Esophagus muscularis mucosa (tissue), 4 donors: Measurements from ENCODE around the gene KCNQ5. TPM values are rescaled to one million over a fixed set of nuclear protein-coding genes. Genes with fewer than 3 reads are reported as not detected.

ENCODE experiments used
- DNase-seq: peaks from one replicate; pipeline ENCODE4 v3.0.0-alpha.2; 2017; ENCODE audit errors: extremely low spot score
- H3K27ac ChIP-seq, 4 donors: fragments of 200-600 bp; sonication (generic); replicated peaks in 1 of 4; 1 replicate in 3 of 4; 2 replicates in 1 of 4; pipeline ENCODE4 v1.5.1; 2016 to 2019; ENCODE audit warnings: mild to moderate bottlenecking in 1 of 4
- H3K27me3 ChIP-seq, 4 donors: fragments of 200-600 bp; sonication (generic); one replicate each; pipeline versions ENCODE4 v1.5.1 to v1.6.0; 2016 to 2019
- H3K36me3 ChIP-seq, 4 donors: fragments of 200-600 bp; sonication (generic); one replicate each; pipeline ENCODE4 v1.5.1; 2016 to 2019
- H3K4me1 ChIP-seq, 4 donors: fragments of 200-600 bp; sonication (generic); one replicate each; pipeline ENCODE4 v1.5.1; 2016 to 2019
- H3K4me3 ChIP-seq, 4 donors: fragments of 200-600 bp; sonication (generic); 1 replicate in 2 of 4; 2 replicates in 2 of 4; pipeline ENCODE4 v1.5.1; 2016 to 2019; ENCODE audit warnings: mild to moderate bottlenecking in 4 of 4, moderate library complexity in 1 of 4
- H3K9me3 ChIP-seq, 4 donors: fragments of 200-600 bp; sonication (generic); 1 replicate in 3 of 4; 2 replicates in 1 of 4; pipeline ENCODE4 v1.5.1; 2016 to 2019
- EP300 ChIP-seq: sonication (generic); formaldehyde crosslinking; IDR thresholded peaks from one replicate; pipeline ENCODE4 v1.6.1; 2017; ENCODE audit warnings: antibody characterized with exemption
- POLR2A ChIP-seq: fragments of 450-650 bp; IDR thresholded peaks from one replicate; pipeline ENCODE4 v1.6.1; 2017; ENCODE audit warnings: antibody characterized with exemption, moderate library complexity, mild to moderate bottlenecking, low read depth
- POLR2AphosphoS5 ChIP-seq, 2 donors: sonication (generic); formaldehyde crosslinking; IDR thresholded peaks; one replicate each; pipeline ENCODE4 v1.6.1; 2017; ENCODE audit warnings: antibody characterized with exemption in 2 of 2
- WGBS: methylation state at CpG from one replicate; pipeline ENCODE4 v1.1.5; 2018; 5-methylcytosine and 5-hydroxymethylcytosine counted together
- intact Hi-C: fragments of 100-400 bp; cut with DNase I; formaldehyde crosslinking; loops from one replicate; pipeline ENCODE4 v1.15.1; 2023
- total RNA-seq, 4 donors: library from RNA; depleted of rRNA; stranded (reverse); fragments of >200 nt; gene quantifications; one replicate each; pipeline versions ENCODE4 v1.1.0 to v1.2.1, GENCODE V29; 2016
- TF ChIP-seq, protein P1 (sequence below), 3 experiments: fragments of 200-600 bp in 2 of 3; fragments of 450-650 bp in 1 of 3; sonication (generic) in 2 of 3; IDR thresholded peaks; one replicate each; pipeline ENCODE4 v1.5.1; 2017 to 2019; ENCODE audit warnings: antibody characterized with exemption in 3 of 3, mild to moderate bottlenecking in 2 of 3, moderate library complexity in 1 of 3

KCNQ5 gene
- total RNA-seq, 4 donors from 2014 or later, result 1.2 to 2.2 (median 1.8) TPM

- Histone ChIP-seq H3K4me1 (peaks cover 0 to 33% (median 25%) of the 10 kb centered on the region in 4 donors), H3K4me3 (no peak overlapping the region), H3K36me3 (no peaks in the 10 kb centered on the region), H3K9me3 (no peaks in the 10 kb centered on the region), H3K27me3 (no peaks in the 10 kb centered on the region), H3K27ac (no peak overlapping the region)
- intact Hi-C loops, result no loop called here
- 82% methylated on average over 2 of the region's 2 CpGs for WGBS
- DNase-seq, result no peak
- TF ChIP-seq POLR2AphosphoS5 (IDR thresholded peaks at IDR 0.05) (no peak), EP300 (no peak), POLR2A (no peak)
These were observed 137.0 kb downstream of the KCNQ5 start for GRCh38 chr6:72758901-72759300.

- WGBS, result 19% methylated on average over 4 of the region's 4 CpGs
These were observed 138.4 kb downstream of the KCNQ5 start for GRCh38 chr6:72760114-72760793.

GRCh38 chr6:72761761-72762160 is 139.9 kb downstream of the KCNQ5 start:
- WGBS, result 82% methylated on average over 5 of the region's 5 CpGs

More at GRCh38 chr6:72760114-72760793, 138.4 kb downstream of the KCNQ5 start:
- Histone ChIP-seq H3K36me3 (no peaks in the 10 kb centered on the region), H3K27me3 (no peaks in the 10 kb centered on the region), H3K4me3 (peak overlapping the region in 1 of 4 donors; percentile 6), H3K4me1 (peaks cover 0 to 33% (median 25%) of the 10 kb centered on the region in 4 donors), H3K9me3 (no peaks in the 10 kb centered on the region), H3K27ac (peak overlapping the region in 2 of 4 donors; percentile 7 to 40)
- no peak for DNase-seq
- TF ChIP-seq, protein P1, sequence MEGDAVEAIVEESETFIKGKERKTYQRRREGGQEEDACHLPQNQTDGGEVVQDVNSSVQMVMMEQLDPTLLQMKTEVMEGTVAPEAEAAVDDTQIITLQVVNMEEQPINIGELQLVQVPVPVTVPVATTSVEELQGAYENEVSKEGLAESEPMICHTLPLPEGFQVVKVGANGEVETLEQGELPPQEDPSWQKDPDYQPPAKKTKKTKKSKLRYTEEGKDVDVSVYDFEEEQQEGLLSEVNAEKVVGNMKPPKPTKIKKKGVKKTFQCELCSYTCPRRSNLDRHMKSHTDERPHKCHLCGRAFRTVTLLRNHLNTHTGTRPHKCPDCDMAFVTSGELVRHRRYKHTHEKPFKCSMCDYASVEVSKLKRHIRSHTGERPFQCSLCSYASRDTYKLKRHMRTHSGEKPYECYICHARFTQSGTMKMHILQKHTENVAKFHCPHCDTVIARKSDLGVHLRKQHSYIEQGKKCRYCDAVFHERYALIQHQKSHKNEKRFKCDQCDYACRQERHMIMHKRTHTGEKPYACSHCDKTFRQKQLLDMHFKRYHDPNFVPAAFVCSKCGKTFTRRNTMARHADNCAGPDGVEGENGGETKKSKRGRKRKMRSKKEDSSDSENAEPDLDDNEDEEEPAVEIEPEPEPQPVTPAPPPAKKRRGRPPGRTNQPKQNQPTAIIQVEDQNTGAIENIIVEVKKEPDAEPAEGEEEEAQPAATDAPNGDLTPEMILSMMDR (IDR thresholded peaks at IDR 0.05), result no peak
- TF ChIP-seq POLR2A (no peak), POLR2AphosphoS5 (IDR thresholded peaks at IDR 0.05) (no peak), EP300 (no peak)
- intact Hi-C loops, result loop anchor here (10.0 kb wide), 1 partner anchor 205 kb away; no protein-coding TSS in a partner anchor

DNA sequence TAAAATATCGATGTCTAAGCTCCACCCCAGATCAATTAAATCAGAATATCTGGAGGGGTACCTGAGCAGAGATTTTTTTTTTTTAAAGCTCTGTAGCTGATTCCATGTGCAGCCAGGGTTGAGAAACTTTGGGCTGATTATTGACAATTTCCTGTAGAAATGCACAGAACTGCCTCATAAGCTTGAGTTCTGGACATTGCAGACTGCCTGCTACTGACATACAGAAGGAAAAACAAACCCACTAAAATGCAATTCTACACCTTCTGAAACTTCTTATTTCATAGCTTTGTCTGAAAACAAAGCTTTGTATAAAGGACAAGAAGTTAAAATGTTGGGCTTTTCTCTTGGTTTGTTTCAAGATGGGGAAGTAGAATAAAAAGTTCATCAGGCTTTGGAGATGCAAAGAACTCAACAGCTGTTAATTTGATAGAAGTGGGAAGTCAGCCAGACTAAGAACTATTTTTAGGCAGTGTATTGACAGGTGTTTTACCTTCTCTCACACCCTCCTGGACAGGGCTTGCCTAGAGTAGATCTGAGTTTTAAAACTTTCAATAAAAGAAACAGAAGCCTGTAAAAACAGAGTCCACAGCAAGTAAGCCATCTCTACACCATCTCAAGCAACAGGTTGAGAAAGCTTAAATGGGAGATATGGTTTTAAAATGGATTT is 147.7 kb downstream of the KCNQ5 start:
- 91% methylated on average over 1 of the region's 1 CpG for WGBS
- TF ChIP-seq EP300 (no peak), POLR2AphosphoS5 (IDR thresholded peaks at IDR 0.05) (no peak), POLR2A (no peak)
- TF ChIP-seq, protein P1 (IDR thresholded peaks at IDR 0.05), result no peak
- no peak for DNase-seq
- intact Hi-C loops, result loop anchor here (10.0 kb wide), 1 partner anchor 195 kb away; no protein-coding TSS in a partner anchor
- Histone ChIP-seq H3K27ac (no peak overlapping the region), H3K27me3 (no peaks in the 10 kb centered on the region), H3K4me1 (no peaks in the 10 kb centered on the region), H3K36me3 (no peaks in the 10 kb centered on the region), H3K4me3 (no peak overlapping the region), H3K9me3 (no peaks in the 10 kb centered on the region)

More at GRCh38 chr6:72761761-72762160, 139.9 kb downstream of the KCNQ5 start:
- DNase-seq, result no peak
- H3K27ac ChIP-seq, result peak overlapping the region in 2 of 4 donors; percentile 8 to 24
- peaks cover 0 to 33% (median 25%) of the 10 kb centered on the region in 4 donors for H3K4me1 ChIP-seq
- no peak overlapping the region for H3K4me3 ChIP-seq
- H3K9me3 ChIP-seq, result no peaks in the 10 kb centered on the region
- intact Hi-C loops, result loop anchor here (10.0 kb wide), 1 partner anchor 203 kb away; no protein-coding TSS in a partner anchor
- TF ChIP-seq POLR2A (no peak), EP300 (no peak), POLR2AphosphoS5 (IDR thresholded peaks at IDR 0.05) (no peak)
- TF ChIP-seq, protein P1 (IDR thresholded peaks at IDR 0.05), result no peak
- H3K27me3 ChIP-seq, result no peaks in the 10 kb centered on the region
- H3K36me3 ChIP-seq, result no peaks in the 10 kb centered on the region

- intact Hi-C loops, result no loop called here
- no peak for TF ChIP-seq POLR2A
- no peak for TF ChIP-seq EP300
- TF ChIP-seq, protein P1 (IDR thresholded peaks at IDR 0.05), result no peak
- TF ChIP-seq POLR2AphosphoS5 (IDR thresholded peaks at IDR 0.05), result no peak
- H3K9me3 ChIP-seq, result no peaks in the 10 kb centered on the region
These were observed 149.1 kb downstream of the KCNQ5 start for GRCh38 chr6:72770959-72771358.

More at GRCh38 chr6:72770959-72771358, 149.1 kb downstream of the KCNQ5 start:
- Histone ChIP-seq H3K27me3 (no peaks in the 10 kb centered on the region), H3K36me3 (no peaks in the 10 kb centered on the region), H3K4me3 (no peak overlapping the region), H3K27ac (no peak overlapping the region), H3K4me1 (no peaks in the 10 kb centered on the region)
- 92% methylated on average over 3 of the region's 3 CpGs for WGBS
- DNase-seq, result no peak
